Posterior cingulate gyrus (tissue), 11 donors: ENCODE results near the gene VPS45.

Experiments
- DNase-seq, 10 donors: peaks; one replicate each; pipeline versions ENCODE4 v3.0.0 to v3.0.0-alpha.2; 2020 to 2021; ENCODE audit warnings: mixed read lengths in 3 of 10
- intact Hi-C: fragments of 100-400 bp; cut with DNase I; formaldehyde crosslinking; loops from one replicate; pipeline ENCODE4 v1.15.1; 2023

Gene VPS45

DNA sequence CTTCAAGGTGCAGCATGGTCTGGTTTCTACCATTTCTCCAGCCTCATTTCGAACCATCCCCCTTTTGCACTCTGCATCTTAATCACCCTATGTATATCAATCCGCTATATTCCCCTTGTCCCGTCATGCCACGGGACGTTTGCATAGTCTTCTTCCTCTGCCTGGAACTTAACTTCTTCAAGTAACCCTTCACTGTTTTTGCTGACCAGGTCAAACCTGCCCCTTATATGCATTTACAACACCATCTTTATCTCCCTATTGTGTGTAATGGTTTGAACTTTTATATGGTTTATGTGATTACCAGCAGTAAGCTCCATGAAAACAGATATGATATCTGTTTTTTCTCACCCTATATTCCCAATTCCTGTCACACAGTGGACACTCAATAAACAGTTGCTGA lies 2.3 kb downstream of the VPS45 start:
- intact Hi-C loops = loop anchor here (5.0 kb wide), 2 partner anchors 97 to 117 kb away; no protein-coding TSS in a partner anchor
- DNase-seq = no peak

DNA sequence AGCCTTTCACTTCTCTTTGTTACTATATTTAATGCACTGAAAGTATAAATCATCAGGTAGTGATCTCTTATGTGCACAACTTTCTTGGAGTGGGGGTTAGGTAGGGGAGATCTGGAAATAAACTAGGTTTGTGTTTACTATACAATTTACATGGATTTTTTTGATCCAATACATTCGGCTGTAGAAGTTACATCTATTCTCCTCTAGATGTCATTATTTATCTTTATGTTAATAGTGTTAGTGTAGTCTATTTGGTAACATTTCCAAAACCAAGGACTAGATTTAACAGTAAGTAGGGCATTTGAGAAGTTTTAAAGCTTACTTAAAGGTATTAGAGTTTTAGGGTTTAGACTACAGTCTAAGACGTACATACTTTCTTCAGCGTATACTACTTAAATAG lies 5.4 kb downstream of the VPS45 start:
- intact Hi-C loops = loop anchor here (5.0 kb wide), 2 partner anchors 94 to 114 kb away; no protein-coding TSS in a partner anchor
- DNase-seq = no peak

DNA sequence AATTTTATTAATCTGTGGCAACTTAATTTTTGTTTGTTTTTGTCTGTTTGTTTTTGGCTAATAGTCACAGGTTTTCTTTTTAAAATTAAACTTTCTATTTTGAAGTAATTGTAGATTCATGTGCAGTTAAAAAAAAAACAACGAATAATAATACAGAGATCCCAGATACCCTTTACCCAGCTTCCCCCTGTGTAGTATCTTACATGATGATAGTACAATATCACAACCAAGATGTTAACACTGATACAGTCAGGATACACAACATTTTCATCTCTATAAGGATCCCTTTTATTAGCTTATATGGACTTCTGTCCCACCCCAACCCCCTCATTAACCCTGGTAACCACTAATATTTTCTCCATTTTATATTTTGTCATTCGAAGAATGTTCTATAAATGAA lies 5.9 kb downstream of the VPS45 start:
- intact Hi-C loops = loop anchor here (5.0 kb wide), 2 partner anchors 94 to 114 kb away; no protein-coding TSS in a partner anchor
- no peak for DNase-seq

DNA sequence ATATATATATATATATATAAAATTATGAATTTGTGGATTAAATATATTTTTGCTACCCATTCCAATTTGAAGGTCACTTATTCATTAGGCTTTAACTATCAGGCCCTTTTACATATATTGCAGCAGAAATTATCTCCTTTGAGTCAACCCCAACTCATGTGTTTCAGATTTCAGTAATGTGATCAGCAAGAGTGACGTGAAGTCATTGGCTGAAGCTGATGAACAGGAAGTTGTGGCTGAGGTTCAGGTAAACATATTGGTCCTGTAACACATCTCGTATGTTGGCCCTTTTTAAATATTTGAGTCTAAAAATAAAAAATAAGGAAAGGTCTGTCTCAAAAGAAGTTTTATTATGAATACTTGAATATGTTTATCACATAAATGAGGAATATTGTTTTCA lies 8.5 kb downstream of the VPS45 start:
- intact Hi-C loops = no loop called here
- no peak for DNase-seq

DNA sequence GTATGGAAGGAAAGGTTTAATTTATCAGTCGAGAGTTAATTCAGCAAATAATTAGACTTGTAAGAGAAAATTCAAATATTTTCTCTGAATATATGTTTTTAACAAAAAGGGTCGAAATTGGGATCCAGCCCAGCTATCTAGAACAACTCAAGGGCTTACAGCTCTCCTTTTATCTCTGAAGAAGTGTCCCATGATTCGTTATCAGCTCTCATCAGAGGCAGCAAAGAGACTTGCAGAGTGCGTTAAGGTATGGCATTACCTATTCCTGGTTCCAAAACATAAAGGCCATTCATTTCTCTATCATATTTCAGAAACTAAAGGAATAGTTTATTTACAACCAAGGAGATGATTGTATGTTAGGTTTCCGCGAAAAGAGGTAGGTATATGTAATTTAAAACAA lies 9.4 kb downstream of the VPS45 start:
- intact Hi-C loops = no loop called here
- no peak for DNase-seq

DNA sequence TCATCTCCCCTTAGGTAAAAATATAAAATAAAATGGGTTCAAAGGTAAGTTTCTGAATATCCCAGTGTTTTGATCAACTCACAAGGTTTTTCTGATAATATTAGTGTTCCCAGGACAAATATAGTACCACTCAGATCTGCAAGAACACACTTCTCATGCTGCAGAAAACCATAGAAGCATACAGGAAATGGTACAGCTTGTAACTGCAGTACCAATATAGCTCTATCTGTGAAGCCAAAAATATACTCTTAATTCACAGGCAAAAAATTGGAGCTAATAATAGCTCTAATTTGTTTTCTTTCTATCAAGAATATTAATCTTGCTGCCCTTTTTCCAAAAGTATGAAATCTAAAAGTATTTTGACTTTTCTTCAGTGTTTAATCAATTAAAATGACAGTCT lies 13.2 kb downstream of the VPS45 start:
- no peak for DNase-seq
- intact Hi-C loops = no loop called here

DNA sequence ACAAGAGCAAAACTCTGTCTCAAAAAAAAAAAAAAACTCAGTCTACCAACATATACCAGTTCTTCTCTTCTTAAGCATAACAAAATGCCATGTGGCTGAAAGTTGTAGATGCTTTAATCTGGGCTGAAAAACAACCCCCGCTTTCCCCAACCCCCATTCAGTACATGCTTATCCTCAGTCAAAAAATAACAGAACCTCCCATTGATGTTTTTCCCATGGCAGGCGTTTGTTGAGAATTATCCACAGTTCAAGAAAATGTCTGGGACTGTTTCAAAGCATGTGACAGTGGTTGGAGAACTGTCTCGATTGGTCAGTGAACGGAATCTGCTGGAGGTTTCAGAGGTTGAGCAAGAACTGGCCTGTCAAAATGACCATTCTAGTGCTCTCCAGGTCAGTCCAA lies 14.9 kb downstream of the VPS45 start:
- intact Hi-C loops = no loop called here

DNA sequence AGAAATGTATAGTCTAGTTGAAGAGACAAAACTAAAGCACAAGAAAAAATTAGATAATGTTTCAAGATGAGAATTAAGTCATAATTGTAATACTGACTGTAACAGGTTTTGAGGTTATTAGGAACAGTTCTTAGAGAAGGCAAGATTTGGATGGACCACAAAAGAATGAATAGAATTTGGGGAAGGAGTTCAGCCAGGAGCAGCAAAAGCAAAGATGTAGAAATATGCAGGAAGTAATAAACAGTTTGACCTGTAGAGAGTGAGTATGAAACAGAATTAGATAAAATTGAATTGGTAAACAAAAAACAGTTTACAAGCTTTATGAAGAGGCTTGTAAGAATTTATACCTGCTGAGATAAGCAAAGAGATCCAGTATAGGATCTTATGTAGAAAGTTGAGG lies 16.3 kb downstream of the VPS45 start:
- no peak for DNase-seq
- intact Hi-C loops = no loop called here

More for the DNA sequence above, 14.9 kb downstream of the VPS45 start:
- no peak for DNase-seq

DNA sequence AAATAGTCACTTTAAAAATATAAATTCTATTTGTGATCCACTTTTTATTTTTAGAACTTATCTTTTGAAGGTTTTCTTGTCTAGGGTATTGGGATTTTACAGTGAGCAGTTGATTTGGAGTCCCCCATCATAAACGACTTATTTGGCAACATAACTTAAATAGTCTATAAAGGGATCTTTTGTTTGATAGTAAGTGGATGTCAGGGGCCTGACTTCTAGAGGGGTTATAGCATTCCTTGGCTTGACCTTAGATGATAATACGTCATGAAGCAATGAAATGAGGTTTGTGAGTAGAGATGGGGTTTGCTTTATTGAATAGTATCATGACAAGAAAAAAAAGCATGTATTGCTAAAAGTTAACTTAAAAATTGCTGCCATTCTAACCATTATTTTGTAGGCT lies 17.8 kb downstream of the VPS45 start:
- no peak for DNase-seq
- intact Hi-C loops = no loop called here

DNA sequence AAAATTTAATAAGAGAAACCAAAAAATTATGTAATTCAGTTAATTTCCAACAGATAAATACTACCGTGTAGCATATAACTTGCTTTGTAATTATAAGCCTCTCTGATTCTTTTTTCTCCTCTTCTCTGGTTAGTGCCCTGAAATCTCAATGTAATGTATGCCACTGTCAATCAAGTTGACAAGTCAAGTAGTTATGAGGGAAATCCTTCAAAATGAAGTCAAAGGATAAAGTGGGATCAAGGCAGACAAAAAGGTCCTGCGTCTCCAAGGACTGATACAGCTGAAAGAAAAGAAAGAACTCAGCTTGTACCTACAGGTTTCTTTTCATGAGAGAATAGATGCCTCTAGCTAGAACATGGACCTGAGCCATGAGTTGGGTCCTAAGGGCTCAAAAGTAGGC lies 19.8 kb downstream of the VPS45 start:
- intact Hi-C loops = loop anchor here (2.0 kb wide), 1 partner anchor 67 kb away; no protein-coding TSS in a partner anchor
- DNase-seq = no peak

DNA sequence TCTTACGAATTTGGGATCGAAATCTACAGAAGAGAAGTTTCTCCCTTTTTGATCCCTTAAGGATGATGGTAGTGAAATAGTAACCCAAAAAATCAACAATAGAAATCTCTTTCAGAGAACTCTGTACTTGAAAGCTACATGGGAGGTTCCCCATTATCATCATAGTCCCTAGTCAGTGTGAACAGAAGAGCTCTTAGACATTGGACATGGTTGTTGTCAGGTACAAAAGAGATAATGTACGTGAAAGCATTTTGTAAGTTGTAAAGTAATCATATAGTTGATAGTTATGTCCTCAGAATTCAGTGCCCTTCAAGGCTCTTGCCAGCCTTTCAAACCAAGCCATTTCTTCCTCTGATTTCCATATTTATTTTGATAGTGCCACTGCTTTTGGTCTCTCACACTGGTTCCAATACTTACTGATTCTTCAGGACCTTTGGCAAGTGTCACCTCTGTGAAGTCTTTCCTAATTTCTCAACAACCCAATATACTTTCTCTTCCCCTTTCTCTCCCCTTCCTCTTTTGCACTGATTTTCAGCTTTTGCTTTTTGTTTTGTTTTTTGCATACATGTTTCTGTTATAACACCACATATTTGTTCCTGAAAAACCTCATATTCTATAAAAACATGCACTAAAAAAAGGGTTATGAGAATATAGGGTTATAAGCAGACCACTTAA lies 22.4 kb downstream of the VPS45 start:
- intact Hi-C loops = no loop called here
- no peak for DNase-seq

DNA sequence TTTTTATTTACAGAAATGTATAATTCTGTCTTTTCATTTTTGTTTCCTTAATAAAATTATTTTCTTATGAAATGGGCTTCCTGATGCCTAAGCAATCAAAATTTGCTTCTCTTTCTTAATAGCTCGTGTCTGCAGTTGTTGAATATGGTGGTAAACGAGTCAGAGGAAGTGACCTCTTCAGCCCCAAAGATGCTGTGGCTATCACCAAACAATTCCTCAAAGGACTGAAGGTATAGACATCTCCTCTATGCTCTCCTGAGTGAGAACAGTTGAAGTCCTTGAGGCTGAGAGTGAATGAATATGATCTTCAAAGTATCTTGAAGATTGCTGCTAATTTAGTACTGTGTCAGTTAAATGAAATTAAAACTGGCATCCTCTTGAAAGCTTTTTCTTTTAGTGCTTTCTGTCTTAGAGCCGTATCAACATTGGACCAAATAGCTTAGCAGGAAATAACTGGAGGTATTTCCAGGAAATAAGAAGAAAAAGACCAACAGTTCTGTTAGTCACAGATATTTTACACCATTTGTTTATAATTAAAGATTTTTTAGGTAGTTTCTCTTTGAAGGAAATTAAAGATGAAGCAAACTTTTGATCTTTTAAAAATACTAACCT lies 24.7 kb downstream of the VPS45 start:
- DNase-seq = no peak
- intact Hi-C loops = no loop called here

DNA sequence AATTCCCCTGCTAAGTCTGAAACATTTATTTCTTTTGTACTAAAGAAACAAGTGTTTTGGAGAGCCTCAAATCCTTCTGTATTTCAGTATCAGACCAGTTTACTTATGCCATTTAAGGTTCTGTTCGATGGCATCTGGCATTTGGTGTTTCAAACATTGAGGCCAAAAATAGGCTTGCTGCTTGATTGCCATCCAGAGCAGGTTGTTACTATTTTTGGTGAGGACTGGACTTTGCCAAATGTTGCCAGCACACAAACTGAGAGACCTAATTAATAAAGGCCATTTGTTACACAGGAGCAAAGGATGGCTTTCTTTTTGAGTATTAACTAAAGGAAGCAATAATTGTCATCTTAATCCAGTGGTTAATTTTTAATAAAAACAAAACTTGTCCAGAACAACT lies 26.2 kb downstream of the VPS45 start:
- intact Hi-C loops = no loop called here

DNA sequence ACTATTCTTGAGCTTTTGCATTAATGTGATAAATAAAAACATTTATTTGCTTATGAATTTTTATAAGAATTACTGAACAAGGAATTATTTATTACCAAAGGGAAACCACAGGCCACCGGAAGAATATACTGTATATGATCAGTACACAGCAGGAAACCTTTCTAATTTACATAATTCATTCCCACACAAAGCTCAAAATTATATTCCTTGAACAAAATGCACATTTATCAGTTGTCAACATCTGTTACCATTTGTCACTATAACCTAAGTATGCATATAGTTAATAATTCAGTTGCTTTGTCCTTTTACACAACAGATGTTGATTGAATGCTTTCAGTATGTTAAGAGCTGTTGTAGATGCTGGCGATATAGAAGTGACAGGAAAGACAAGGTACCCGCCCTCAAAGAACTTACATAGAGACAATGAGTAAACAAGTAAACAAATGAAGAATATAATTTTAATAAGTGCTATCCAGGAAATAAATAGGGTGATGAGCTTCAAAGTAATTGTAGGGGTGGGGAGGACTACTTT lies 27.2 kb downstream of the VPS45 start:
- no peak for DNase-seq
- intact Hi-C loops = no loop called here

More for the DNA sequence above, 26.2 kb downstream of the VPS45 start:
- no peak for DNase-seq

DNA sequence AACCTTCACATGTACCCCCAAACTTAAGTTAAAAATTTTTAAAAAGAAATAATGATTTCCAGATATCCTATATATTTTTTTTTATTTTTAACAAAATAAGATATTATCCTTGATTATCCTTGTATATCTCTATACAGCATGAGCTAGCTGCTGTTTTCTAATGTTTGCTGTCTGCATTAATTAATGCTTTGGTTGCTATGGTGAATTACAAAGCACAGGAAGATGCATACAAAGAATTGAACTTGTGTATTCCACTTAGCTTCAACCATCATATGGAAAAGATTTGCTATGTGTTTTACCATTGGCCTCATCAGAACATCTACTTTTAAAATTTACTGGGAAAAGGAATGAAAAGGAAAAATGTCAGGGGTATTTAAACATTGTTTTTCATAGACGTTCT lies 35.4 kb downstream of the VPS45 start:
- intact Hi-C loops = no loop called here
- DNase-seq = no peak

DNA sequence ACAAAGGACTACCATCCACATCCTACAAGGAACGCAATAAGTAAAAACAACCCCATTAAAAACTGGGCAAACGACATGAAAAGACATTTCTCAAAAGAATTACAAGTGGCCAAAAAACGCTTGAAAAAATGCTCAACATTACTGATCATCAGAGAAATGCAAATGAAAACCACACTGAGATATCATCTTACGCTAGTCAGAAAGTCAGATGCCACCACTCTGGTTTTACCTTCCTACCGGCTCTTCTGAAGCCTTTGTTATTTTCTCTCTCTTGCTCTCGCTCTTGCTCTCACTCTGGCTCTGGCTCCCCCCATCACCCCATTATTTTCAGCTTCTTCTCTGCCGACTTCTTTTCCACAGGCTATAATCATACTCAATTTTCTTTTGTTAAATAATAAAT lies 38.8 kb downstream of the VPS45 start:
- no peak for DNase-seq
- intact Hi-C loops = no loop called here

DNA sequence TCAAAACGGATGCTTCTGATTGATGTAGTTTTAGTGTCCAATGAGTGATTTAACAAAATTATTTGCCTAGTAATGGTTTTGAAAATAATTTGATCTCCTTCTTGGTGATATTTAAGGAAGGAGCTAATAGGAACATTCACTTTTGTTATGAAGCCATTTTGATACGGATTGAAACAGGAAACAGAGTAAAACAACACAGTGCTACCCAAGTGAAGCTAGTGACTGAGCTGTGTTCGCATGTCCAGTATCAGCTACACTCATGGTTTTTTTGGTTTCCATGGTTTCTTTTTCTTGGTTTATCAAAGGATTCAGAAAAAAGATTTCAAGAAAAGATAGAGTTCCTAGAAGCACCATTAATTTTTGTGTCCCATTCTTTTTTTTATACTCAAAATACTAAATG lies 42.0 kb downstream of the VPS45 start:
- intact Hi-C loops = no loop called here
- DNase-seq = no peak

DNA sequence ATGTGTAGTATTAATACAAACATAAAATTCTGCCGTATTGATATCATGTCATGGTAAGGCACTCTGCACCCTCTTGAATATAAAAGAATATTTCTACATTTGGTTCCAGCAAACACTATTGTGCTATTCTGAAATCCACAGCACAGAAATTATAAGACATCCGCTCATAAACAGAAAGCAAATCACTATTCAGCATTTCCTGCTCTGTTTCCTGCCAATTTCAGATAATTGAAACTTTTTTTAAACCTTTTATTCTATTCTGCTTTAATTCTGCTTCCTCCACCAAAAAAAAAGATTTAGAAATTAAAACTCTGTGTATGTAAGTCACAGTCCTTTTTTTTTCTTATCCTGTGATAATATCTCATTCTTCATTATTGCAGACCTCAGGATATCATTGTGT lies 42.5 kb downstream of the VPS45 start:
- intact Hi-C loops = no loop called here
- DNase-seq = no peak

DNA sequence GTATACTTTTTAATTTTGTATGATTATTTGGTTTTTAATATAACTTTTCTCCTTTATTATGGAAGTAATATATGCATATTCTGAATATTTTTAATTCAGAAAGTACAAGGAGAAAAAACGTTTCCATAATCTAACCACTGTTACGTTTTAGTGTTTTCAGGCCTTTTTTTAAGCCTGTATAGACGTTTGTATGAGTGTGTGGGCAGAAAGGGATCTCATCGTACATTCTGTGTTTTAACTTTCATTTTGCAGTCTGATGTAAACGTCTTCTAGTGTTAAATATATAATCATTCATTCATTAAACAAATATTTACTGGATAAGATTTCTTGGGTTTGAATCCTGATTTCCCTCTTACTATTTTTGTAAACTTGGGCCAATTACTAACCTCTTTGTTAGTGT lies 44.1 kb downstream of the VPS45 start:
- intact Hi-C loops = no loop called here
- no peak for DNase-seq

DNA sequence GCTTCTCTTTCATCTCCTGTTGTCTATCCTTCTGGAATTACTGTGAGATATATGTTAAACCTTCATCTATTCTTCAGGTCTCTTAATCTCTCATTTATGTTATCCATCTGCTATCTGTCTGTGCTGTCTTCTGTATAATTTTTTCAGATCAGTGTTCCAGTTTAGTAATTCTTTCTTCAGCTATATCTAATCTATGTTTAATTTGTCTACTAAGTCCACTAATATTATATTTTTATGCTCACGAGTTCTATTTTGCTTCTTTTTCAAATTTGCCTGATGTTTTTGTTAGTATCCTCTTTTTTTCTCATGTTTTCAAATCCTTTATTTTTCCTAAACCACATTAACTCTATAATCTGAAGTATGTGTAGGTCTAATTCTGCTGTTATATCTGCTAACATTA lies 47.5 kb downstream of the VPS45 start:
- intact Hi-C loops = no loop called here
- DNase-seq = no peak

DNA sequence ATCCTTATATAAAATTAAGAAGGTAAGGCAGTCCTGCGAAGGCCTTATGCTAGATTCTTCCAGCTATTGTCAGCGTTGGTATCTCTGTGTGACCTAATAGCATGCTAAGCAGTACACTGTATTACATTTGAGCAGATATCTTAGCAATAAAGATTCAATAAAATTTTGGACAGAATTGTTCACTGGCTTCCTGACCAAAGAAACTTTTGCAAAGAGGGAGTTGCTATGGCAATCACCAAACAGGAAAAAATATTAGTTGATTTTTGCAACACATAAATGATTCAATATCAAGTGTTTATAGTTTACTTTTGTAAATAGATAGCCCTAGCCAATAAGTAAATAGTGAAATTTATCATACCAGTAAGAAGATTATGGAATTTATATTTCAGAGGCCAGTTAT lies 51.1 kb downstream of the VPS45 start:
- DNase-seq = no peak
- intact Hi-C loops = no loop called here

DNA sequence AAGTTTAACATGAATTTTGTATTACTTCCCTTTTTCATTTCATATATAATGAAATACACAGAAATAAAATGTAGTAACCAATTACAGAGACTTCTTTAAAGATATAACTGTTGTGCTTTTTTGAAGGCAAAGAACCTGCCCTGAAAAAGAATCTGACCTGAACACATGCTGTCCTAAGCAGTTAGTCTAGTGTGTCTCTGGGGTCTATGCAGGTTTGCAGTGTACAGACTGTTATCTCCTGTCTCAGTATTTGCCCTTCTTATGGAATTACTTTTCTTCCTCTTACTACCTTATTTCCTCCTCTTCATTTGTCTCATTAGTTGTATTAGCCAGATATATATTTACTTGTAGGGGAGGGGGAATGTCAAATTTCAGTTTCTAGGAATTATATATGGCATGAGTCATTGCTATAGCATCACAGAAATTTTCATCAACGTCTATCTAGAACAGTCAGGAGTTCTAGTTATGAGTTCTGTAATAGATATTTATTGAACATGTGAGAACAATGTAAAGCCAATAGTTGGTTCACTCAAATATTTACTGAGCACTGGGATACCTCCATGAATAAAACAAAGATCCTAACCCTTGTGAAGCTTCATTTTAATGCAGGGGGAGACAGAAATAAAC lies 53.8 kb downstream of the VPS45 start:
- intact Hi-C loops = no loop called here
- no peak for DNase-seq
